HG02943 (cell line): Measurements from ENCODE around the gene TPRX1.

Source experiments
- ATAC-seq: cut with Tn5 transposase; IDR thresholded peaks from one replicate; pipeline ENCODE4 v1.9.1; 2021; ENCODE audit warnings: mild to moderate bottlenecking, low read depth, moderate library complexity; ENCODE audit not compliant: unreplicated experiment

Gene TPRX1

GRCh38 chr19:47752440-47753211, 51.7 kb downstream of the TPRX1 start:
- ATAC-seq, result no peak
